ENCODE results near the gene UBXN10.

The UBXN10 gene

DNA sequence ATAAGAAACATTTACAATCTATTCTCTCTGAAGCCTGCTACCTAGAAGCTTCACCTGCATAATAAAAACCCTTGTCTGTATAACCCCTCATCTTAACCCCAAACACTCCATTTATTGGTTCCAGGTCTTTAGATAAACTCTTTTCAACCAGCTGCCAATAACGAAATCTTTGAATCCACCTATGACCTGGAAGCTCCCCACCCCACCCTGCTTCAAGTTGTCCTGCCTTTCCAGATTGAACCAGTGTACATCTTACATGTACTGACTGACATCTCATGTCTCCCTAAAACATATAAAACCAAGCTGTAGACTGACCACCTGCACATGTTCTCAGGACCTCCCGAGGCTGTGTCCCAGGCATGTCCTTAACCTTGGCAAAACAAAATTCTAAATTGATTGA, 54.1 kb downstream of the UBXN10 start:
- DNase-seq (ENCODE audit: low spot score): no peak

DNA sequence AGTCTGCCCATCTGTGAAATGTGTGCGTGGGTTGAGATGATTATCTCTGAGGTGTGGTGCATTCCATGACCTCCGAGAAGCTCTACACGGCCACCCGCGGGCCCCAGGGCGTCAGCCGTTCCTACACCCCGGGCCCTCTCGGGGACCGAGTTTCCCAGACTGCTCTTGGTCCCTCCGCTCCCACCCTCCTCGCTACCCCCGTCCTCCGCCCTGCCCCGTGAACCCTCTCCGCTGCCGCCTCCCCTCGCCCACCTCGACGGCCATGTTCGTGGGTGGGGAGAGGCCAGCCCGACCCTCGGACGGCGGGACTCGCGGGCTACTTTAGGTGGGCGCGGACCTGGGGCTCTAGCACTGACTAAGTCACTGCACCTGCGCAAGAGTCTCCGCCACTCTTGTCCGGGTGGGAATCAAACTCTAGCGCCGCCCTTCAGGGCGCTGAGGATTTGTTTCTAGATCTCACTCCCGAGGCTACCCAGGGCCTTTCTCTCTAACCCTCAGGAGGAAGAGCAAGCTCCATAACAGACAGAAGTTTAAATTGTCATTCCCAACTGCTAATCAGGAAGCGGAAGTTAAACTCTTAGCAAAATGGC, 57.1 kb downstream of the UBXN10 start:
- DNase-seq (ENCODE audit: low spot score): no peak

All from germinal center (tissue), 1 donor.